Measurements from ENCODE around the gene CEP295NL.

DNA sequence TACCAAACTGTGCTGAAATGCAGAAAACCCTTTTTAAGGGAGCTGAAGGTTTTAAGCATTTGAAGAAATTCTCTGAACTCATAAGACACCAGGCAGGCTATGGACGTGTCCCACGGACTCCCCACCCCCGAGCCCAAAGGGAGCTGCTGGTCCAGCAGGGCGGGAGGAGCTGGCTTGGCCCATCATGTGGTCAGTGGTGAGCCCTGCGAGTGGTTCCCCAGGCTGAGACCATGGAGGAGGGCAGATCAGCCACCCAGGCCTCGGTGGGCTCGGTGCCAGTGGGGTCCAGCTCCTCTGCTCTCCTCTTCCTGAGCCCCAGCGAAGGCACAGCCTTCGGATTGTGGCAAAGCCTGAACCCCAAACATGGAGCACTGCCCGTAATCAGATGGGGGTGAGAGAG, 49.7 kb upstream of the CEP295NL start:
- TF ChIP-seq, protein P1, sequence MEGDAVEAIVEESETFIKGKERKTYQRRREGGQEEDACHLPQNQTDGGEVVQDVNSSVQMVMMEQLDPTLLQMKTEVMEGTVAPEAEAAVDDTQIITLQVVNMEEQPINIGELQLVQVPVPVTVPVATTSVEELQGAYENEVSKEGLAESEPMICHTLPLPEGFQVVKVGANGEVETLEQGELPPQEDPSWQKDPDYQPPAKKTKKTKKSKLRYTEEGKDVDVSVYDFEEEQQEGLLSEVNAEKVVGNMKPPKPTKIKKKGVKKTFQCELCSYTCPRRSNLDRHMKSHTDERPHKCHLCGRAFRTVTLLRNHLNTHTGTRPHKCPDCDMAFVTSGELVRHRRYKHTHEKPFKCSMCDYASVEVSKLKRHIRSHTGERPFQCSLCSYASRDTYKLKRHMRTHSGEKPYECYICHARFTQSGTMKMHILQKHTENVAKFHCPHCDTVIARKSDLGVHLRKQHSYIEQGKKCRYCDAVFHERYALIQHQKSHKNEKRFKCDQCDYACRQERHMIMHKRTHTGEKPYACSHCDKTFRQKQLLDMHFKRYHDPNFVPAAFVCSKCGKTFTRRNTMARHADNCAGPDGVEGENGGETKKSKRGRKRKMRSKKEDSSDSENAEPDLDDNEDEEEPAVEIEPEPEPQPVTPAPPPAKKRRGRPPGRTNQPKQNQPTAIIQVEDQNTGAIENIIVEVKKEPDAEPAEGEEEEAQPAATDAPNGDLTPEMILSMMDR (IDR thresholded peaks at IDR 0.05; ENCODE audit: low read depth, low read length), result no peak
- TF ChIP-seq EZH2phosphoT487 (IDR thresholded peaks at IDR 0.05; ENCODE audit: low read depth), result no peak
